Middle frontal gyrus (tissue), 1 donor: ENCODE data around the gene FNDC3A.
"Not testable (repeated sequence)": the region's sequence is repeated elsewhere in the genome, so short reads cannot be mapped to it uniquely, and the experiment has no call there.

Experiments
- DNase-seq: peaks from one replicate; pipeline ENCODE4 v3.0.0-alpha.2; 2015; ENCODE audit warnings: low spot score; ENCODE audit errors: extremely low spot score

FNDC3A gene

DNA sequence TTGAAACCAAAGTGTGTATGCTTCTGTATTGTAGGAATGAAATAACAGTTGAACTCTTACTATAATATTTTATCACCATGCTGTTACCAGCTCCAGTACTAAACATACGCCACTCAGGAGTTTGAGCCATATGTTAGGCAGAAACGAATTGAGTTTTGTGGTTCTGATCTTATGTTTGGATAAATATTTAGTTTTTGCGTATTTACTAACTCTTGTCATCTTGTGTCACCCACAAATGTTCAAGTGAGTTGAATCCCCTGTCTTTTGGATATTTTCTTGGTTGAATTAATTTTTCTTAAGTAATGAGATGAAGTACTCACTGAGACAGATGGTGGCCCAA, 1.5 kb downstream of the FNDC3A start:
- DNase-seq: no peak

DNA sequence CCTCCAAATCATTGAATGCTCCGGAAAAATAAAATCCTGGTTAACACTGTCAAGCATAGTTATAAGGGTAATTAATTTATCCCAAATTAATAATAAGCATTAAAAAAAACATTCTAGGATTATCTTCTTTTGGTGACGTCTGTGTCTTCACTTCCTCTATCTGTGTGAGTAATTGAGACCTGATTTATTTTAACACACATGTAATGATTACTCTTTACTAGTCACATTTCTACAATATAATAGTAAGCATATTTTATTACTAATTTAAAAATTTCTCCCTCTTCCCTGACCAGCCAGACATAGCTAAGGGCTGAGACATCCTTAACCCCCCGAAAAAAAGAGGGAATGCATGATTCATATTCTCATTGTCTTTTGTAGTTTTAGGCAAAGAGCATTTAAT, 2.3 kb downstream of the FNDC3A start:
- DNase-seq: no peak

DNA sequence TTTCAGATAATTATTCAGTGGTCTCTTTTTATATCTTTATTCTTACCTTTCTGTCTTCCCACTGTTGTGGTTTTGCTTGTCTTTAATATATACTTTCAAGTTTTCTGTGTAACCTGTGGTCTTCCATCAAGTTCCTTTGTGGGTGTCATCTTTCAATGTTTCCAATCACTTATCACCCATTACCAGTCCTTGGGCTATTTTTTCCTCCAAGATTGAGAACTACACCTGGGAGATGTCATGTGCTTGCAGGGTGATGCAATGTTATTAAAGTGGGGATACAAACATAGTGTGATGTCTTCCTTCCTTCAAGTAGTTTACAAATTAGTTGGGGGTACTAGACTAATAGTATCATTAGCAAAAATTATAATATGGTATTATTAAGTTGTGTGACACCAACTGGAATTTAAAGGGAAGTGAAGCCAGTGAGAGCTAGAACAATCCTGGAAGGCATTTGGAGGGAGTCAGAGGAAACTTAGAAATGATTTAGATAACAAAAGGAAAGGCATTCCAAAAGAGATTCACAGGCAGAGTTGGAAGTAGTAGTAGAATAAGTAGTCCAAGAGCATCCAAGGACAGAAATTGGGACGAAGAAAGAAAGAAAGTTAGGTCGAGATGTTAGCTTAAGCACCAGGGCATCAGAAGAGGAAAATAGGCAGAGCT, 3.4 kb downstream of the FNDC3A start:
- DNase-seq: no peak

DNA sequence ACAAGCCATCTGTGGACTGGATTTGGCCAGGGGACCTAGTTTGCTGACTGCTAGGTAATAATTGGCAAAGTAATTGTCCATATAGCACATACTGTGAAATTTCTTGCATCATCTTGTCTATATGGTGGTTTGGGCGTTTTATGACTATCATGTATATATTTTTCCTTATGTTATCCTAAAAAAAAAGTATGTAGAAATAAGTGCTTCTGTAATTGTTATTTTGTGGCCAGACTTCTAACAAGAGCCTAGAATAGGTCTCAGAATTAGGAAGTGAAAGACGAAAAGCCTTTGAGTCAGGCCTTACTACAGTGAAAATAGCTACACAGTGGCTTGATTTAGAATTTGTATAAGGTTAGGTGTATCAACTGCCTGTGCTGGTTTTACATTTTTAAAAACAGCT, 4.2 kb downstream of the FNDC3A start:
- DNase-seq: no peak

DNA sequence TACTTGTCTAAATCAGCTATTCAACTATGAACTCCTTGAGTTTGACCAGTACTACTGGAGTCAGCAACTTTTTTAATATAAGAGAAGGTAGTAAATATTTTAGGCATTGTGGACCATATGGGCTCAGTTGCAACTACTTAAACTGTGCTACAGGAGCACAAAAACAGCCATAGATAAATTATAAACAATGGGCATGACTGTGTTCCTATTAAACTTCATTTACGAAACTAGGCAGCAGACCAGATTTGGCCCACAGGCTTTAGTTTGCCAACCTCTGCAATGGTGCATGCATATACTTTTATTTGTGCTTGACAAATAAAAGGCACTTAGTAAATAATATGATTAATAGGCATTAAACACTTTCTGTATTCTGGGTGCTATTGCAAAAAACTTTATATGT, 7.6 kb downstream of the FNDC3A start:
- no peak for DNase-seq

DNA sequence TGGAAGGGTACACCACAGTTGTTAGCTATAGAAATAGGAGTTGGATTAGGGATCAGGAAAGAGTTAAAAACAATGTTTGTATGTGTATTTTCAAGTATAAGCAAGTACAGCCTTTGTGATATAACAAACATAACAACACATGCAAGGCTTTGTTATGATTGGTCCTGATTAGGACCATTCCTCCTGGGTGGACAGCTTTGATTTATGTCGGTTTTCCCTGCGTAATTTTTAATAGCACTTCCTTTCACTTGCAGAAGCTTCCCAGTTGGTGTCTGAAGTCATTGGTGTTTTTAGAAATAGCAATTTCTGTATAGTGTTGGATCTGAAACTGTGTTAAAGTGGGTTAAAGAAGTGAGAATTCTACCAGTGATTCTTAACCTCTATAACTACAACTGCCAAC, 10.0 kb downstream of the FNDC3A start:
- DNase-seq: no peak

DNA sequence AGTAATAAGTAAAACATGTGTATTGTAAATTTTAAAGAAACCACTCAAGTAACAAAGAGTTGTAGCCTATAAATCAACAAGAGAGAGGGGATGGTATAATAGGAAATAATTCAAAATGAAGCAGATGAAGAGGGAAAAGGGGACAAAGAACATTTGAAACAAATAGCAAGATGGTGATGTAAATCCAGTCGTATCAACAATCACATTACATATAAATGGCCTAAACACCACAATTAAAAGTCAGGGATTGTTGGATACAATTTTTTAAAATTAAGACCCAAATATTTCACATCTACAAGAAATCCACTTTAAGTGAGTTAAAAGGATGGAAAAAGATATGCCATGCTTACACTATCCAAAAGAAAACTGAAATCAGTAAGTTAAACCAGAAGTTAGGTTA, 15.2 kb downstream of the FNDC3A start:
- DNase-seq: no peak

DNA sequence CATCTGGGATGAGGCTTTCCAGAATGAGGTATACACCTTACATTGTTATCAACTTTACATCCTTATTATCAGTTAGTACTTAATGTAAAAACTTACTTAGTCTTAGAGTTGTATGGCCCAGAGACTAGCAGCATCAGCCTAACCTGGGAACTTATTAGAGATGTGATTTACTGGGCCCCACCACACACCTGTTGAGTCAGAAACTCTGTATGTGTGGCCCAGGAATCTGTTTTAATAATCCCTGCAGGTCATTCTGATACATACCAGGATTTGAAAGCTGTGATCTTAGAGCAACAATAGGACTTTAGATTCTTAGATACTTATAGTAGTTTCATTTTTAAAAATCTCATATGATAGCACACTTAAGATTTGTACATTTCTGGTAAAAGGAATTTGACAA, 17.4 kb downstream of the FNDC3A start:
- DNase-seq: no peak

DNA sequence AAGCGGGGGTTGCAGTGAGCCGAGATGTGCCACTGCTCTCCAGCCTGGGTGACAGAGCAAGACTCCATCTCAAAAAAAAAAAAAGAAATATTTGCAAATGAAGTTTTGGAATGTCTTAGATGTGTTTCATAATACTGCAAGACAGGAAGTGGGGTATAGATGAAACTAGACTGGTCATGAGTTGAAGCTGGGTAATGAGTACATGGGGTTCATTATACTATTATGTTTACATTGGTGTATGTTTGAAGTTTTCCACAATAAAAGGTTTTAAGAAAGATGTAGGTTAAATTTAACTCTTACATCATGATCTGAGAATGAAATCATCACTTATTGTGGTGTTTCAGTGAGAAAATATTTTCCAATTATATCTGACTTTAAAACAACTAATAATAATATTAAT, 19.0 kb downstream of the FNDC3A start:
- no peak for DNase-seq

DNA sequence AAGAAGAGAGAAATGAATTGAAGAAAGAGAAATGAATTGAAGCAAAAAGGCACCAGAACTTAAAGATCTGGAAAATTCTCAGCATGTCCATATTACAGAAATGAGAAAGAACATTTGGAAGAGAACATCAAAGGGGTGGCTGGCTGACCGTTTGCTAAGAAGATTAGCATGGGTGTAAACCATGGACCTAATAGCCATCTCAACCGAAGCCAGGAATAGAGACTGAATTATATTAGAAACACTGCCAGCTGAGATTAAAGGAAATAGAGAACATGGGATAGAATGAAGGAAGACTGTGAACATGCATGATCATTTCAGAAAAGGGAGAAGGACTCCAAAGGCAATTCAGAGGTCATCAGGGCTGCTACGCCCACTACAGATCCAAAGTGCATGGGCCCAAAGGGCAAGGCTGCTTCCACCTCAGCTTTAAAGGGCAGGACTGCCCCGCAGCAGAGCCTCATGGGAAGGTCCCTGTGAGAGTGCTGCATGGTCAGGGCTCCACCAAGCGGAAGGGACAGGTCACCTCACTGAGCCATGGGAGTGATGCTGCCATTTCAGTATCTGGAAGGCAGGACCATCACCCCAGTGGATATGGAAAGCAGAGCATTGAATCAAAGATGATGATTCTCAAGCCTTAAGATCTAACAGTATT, 23.1 kb downstream of the FNDC3A start:
- no peak for DNase-seq

DNA sequence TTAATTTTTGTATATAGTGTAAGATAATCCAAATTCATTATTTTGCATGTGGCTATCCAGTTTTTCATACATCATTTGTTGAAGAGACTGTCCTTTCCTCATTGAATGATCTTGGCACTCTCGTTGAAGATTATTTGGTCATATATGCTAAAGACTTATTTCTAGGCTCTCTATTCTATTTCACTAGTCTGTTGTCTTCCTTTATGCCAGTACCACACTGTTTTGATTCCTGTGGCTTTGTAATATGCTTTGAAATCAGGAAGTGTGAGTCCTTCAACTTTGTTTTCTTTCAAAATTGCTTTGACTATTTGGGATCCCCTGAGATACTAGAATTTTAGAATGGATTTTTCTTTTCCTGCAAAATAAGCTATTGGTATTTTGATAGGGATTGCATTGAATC, 24.5 kb downstream of the FNDC3A start:
- no peak for DNase-seq

DNA sequence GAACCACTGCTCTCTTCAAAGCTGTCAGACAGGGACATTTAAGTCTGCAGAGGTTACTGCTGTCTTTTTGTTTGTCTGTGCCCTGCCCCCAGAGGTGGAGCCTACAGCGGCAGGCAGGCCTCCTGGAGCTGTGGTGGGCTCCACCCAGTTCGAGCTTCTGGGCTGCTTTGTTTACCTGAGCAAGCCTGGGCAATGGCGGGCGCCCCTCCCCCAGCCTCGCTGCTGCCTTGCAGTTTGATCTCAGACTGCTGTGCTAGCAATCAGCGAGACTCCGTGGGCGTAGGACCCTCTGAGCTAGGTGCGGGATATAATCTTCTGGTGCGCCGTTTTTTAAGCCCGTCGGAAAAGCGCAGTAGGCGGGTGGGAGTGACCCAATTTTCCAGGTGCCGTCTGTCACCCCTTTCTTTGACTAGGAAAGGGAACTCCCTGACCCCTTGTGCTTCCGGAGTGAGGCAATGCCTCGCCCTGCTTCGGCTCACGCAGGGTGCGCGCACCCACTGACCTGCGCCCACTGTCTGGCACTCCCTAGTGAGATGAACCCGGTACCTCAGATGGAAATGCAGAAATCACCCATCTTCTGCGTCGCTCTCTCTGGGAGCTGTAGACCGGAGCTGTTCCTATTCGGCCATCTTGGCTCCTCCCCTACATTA, 43.4 kb downstream of the FNDC3A start:
- DNase-seq: not testable (repeated sequence)

DNA sequence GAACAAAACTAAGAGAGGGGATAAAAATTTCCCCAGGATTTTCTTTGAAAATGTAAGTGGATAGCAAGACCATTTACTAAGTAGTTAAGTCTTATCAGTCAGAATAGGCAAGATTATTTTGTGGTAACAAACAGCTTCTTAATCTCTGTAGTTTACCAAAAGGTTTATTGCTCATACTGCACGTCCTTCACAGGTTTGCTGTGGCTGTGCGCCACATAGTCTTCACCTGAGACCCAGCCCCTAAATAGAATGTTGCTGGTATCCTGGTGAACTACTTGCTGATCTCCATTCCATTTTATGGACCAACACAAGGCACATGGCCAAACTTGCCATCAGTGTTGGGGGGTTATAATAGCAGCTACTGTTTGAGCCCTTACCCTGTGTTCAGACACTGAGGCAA, 44.6 kb downstream of the FNDC3A start:
- no peak for DNase-seq

DNA sequence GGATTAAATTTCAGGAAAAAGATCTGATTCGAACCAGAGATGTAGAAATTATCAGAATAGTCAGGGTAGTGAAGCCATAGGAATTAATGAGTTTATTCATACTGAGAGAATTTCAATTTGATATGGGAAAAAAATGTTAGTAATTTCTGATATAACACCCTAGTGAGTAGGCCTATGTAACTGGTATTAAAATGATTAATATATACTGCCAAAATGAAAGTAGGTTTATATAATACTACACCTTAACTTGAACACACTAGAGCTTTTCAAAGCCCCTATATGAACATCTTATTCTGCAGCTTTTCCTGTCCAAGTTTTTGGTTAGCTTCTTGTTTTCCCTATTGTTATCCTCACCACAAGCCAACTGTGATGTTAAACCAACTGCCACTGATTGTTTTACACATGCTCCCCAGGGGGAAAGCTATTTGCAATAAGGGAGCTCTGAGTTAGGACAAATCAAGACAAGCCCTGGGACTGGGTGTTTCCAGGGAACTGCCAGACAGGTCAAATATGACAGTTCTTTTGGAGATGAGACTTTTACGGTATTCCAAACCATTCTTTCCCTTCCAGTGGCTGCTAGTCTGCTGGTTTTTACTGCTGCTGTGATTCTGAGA, 45.3 kb downstream of the FNDC3A start:
- no peak for DNase-seq

DNA sequence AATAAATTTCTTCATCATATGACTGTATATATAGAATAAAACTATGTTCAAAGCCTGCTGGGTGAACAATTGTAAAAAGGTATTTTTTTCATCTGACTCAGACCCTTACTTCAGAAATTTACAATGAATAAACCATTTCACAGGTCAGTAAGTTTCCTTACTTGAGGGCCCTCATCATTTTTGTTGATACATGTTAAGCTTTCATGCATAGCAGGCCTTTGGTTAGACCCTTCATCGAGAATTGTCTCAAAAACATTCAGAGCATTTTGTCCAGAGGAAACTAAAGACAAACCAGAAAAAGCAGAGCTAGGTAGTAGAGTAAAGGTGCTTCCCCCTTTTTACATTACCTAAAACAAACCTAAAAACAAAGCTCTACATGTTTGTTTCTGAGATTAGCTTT, 46.2 kb downstream of the FNDC3A start:
- no peak for DNase-seq

DNA sequence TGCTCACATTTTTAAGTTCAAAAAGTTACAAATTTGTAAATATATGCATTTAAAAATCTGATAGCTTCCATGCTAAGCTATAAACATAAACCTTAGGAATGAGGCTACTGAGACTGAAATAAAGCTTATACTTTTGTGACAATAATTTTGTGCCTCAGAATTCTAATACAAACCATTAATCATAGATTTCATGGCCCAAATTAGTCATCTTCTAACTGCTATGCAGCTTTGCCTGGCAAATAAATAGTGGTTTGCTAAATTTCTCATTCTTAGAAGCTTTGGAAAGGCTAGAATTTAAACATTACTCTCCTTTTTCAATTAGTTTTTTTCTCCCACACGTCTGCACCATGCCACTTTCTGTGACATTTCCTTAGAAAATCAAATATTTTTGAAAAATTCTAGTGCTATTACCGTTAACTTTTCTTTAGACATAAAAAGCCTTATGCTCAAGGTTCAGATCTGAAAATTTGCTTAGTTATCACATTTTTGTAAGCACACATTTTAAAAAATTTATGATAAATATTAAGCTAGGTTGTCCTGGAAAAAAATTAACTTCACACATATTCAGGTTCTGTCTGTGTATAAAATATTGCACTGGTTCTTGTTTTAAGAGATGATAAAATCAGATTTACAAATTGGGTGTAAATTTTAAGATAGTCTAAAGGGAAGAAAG, 46.9 kb downstream of the FNDC3A start:
- no peak for DNase-seq

DNA sequence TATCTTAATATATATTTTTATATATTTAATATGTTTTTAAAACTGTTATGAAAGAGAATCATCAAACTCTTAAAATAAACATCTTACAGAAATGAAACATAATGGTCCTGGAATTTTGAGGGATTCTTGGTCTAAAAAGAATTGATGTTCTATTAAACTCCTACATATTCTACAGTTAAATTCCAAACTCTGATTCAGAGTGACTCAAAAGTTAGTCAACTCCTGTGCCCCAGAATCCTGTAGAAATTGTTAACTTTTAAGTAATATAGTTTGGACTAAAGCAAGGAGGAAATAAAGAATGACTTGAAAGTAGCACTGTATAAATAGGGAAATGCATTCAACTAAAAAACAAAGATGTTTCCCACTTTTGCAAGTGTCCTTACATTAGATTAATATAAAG, 47.7 kb downstream of the FNDC3A start:
- no peak for DNase-seq

DNA sequence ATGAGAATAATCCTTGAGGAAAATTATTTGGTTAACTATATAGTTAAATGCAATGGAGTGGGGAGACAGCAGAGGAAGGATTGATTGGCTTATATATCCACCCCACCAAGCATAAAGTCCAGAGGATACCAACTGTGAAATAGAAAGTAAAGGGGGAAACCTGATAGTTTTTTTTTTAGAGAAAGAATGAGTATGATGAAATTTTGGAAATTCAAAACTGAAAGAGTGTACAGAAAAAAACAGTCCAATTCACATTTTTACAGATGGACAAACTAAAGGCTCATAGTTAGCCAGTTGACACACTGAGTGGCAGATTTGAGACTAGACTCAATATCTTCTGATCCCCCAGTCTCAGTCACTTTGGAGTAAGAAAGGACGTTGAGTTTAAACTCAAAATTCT, 51.1 kb downstream of the FNDC3A start:
- DNase-seq: no peak

DNA sequence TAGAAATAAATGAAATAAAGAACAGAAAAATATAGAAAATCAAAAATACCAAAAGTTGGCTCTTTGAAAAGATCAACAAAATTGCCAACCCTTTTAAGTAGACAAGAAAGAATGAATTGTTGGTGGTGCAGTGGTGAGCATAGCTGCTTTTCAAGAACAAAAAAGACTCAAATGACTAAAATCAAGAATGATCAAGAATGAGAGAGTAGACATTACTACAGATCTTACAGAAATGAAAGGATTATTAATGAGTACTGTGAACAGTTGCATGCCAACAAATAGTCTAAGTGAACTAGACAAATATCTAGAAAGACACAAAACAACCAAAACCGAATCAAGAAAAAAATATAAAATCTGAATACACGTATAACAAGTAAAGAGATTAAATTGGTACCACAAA, 53.9 kb downstream of the FNDC3A start:
- DNase-seq: no peak

DNA sequence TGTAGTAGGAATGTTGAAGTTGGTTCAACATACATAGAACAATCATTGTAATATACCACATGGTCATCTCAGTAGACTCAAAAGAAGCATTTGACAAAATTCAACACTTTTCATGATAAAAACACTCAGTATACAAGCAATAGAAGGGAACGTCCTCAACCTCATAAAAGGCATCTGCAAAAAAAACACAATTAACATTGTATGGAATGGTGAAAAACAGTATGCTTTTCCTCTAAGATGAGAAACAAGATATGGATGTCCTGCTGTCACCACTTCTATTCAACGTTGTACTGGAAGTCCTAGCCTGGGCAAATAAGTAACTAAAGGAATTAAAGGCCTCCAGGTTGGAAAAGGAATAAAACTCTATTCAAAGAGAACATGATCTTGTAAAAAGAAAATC, 54.5 kb downstream of the FNDC3A start:
- DNase-seq: no peak

DNA sequence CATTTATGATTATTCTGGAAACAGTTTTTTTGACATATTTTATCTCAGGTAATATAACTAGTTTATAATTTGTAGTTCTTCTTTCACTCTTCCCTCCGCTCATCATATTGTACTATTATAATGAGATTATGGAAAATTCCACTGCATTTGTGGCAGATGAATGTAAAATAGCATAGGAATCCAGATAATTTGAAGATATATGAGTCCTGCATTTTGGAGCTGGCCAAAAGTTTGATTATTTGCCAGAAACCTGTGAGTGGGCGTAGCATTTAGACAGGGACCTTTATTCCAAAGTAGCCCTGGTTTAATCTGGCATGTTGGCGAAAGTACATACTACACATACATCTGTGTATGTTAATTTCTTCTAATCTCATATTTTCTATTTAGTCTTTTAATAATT, 65.2 kb downstream of the FNDC3A start:
- DNase-seq: no peak

DNA sequence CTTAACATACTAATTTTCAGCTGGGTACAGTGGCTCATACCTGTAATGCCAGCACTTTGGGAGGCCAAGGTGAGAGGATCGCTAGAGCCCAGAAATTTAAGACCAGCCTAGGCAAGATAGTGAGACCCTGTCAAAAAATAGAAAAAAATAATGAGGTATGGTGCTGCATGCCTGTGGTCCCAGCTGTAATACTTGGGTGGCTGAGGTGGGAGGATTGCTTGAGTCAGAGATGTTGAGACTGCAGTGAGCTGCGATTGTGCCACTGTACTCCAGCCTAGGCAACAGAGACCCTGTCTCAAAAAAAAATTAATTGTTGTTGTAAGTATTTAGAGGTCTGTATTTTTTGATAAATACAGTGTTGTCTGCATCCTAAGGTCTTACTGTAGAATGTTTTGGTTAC, 66.8 kb downstream of the FNDC3A start:
- DNase-seq: no peak
